ENCODE data around the gene GPR132. TPM values are rescaled to one million over a fixed set of nuclear protein-coding genes. Genes with fewer than 3 reads are reported as not detected.

Gene GPR132
- polyA plus RNA-seq, 1 donor (not counting 4 experiments of a cell fraction or from before 2014, with no cell fraction given): not detected

DNA sequence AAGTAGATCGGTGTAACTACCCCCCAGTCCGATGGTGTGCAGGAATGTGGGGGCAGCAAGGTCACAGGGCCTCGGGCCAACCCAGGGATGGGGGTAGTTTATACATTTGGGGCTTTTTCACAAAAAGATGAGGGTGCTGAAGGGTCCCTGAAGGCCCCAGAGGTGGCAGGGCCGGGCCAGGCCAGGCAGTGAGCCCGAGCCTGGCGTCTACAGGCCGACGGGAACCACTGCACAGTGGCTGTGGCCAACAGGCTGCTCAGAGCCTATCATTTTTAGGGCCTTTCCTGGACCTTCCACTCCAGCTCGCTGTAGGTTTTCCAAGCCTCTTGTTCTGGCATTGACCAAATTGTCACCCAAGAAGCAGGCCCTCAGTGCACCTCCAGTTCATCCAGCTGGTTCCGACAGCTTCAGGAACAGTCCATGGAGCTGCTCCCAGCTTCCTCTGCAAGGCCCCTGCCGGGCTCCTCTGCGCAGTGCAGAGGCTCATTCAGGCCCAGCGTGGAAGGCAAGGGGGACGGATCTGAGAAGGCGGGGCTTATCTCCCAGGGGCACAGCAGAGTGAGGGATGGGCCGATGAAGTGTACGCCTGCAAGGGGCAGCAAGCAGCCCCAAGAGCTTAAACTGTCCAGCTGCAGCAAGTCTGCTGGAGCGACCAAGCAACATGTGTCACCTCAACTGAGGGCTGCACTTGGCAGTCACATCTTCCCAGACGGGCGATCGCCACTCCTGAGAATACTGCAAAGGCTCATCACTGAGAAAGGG lies 58.2 kb downstream of the GPR132 start:
- no peaks in the 10 kb centered on the region for H3K9me3 ChIP-seq (ENCODE audit: control insufficient read depth, low read depth, low read length)
- H3K27me3 ChIP-seq (ENCODE audit: control insufficient read depth, extremely low read depth, insufficient read depth, low read length): no peaks in the 10 kb centered on the region
- dilution Hi-C loops (cut with MboI; ENCODE audit: extremely low pct_ligation_motif_present, low sequenced_read_pairs): no loop called here
- H3K9me1 ChIP-seq (ENCODE audit: control insufficient read depth, extremely low read depth, insufficient read depth, low read length): no peaks in the 10 kb centered on the region
- peaks cover 62% of the 10 kb centered on the region for H3K79me2 ChIP-seq (ENCODE audit: control insufficient read depth, insufficient read depth, low read length)
- no peak overlapping the region for H3K4me2 ChIP-seq (ENCODE audit: control insufficient read depth, extremely low read depth, insufficient read depth, low read depth, low read length)
- DNase-seq (ENCODE audit: low read depth, low spot score) (no peak), FAIRE-seq (no peak)
- H3K27ac ChIP-seq (ENCODE audit: control insufficient read depth, insufficient read depth, low read length): no peak overlapping the region
- peaks cover 21 to 30% of the 10 kb centered on the region in 2 experiments for H3K36me3 ChIP-seq (ENCODE audit: control insufficient read depth in 2 of 2, extremely low read depth in 1 of 2, insufficient read depth in 2 of 2, low read length in 2 of 2)
- TF ChIP-seq EZH2 (IDR thresholded peaks at IDR 0.05; ENCODE audit: low read length): no peak
- TF ChIP-seq, protein P1, sequence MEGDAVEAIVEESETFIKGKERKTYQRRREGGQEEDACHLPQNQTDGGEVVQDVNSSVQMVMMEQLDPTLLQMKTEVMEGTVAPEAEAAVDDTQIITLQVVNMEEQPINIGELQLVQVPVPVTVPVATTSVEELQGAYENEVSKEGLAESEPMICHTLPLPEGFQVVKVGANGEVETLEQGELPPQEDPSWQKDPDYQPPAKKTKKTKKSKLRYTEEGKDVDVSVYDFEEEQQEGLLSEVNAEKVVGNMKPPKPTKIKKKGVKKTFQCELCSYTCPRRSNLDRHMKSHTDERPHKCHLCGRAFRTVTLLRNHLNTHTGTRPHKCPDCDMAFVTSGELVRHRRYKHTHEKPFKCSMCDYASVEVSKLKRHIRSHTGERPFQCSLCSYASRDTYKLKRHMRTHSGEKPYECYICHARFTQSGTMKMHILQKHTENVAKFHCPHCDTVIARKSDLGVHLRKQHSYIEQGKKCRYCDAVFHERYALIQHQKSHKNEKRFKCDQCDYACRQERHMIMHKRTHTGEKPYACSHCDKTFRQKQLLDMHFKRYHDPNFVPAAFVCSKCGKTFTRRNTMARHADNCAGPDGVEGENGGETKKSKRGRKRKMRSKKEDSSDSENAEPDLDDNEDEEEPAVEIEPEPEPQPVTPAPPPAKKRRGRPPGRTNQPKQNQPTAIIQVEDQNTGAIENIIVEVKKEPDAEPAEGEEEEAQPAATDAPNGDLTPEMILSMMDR (optimal IDR thresholded peaks at IDR 0.05 in 1 of 3, IDR thresholded peaks at IDR 0.05 in 1 of 3, conservative IDR thresholded peaks at IDR 0.05 in 1 of 3; ENCODE audit: extremely low read depth in 1 of 3, insufficient read depth in 2 of 3, low read length in 3 of 3): no peak
- no peaks in the 10 kb centered on the region for H3K4me1 ChIP-seq (ENCODE audit: control insufficient read depth, extremely low read depth, insufficient read depth, low read length)
- no peak overlapping the region for H2AFZ ChIP-seq (ENCODE audit: control insufficient read depth, low read length)
- H4K20me1 ChIP-seq (ENCODE audit: control insufficient read depth, extremely low read depth, insufficient read depth, low read length): peaks cover 17% of the 10 kb centered on the region
- no peak overlapping the region for H3K4me3 ChIP-seq (ENCODE audit: control insufficient read depth in 2 of 3, extremely low read depth in 1 of 3, insufficient read depth in 2 of 3, low read depth in 1 of 3, low read length in 3 of 3)
- H3K9ac ChIP-seq (ENCODE audit: control insufficient read depth, extremely low read depth, insufficient read depth, low read length): no peak overlapping the region

DNA sequence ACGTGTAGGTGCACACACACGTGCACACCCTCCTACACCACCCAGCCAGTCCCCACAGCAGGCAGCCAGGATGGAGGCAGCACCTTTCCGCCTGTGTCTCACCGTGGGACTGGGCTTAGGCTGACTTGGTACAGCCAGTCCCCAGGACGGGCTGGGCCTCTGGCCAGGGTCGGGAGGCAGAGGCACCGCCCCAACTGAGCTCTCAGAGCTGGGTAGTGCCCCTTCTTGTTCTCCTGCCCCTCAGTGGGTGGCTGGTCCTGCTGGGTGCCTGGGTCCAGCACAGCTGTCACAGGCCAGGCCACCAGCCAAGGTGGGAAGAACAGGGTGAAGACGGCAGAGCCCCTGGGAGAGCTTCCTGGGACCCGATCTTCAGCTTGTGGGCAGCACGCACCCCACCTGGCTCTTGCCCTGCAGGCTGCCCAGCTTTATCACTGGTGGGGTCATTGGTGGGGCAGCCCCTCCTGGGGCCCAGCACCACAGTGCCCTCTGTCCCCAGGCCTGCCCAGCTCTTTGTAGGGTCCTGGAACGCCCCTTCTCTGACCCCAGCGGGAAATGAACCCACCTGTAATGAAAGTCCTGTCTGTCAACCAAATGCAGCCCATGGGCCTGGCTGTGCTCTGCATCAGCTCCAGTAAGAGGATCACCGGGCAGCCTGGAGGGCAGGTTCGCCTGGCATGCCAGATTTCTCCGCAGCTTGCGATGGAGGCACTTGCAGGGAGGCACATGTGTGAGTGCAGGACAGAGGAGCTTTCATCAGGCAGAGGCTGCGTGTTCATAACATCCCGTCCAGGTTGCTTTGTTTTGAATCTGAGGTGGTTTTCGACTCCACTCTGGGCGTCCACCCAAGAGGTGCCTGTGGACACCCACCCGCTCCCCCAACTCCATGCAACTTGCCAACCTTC lies 59.0 kb downstream of the GPR132 start:
- no peaks in the 10 kb centered on the region for H3K9me3 ChIP-seq (ENCODE audit: control insufficient read depth, low read depth, low read length)
- peaks cover 10% of the 10 kb centered on the region for H4K20me1 ChIP-seq (ENCODE audit: control insufficient read depth, extremely low read depth, insufficient read depth, low read length)
- no peak for DNase-seq (ENCODE audit: low read depth, low spot score)
- H3K27me3 ChIP-seq (ENCODE audit: control insufficient read depth, extremely low read depth, insufficient read depth, low read length): no peaks in the 10 kb centered on the region
- FAIRE-seq: no peak
- no peaks in the 10 kb centered on the region for H3K4me1 ChIP-seq (ENCODE audit: control insufficient read depth, extremely low read depth, insufficient read depth, low read length)
- no peaks in the 10 kb centered on the region for H3K9me1 ChIP-seq (ENCODE audit: control insufficient read depth, extremely low read depth, insufficient read depth, low read length)
- no peak overlapping the region for H3K4me2 ChIP-seq (ENCODE audit: control insufficient read depth, extremely low read depth, insufficient read depth, low read depth, low read length)
- dilution Hi-C loops (cut with MboI; ENCODE audit: extremely low pct_ligation_motif_present, low sequenced_read_pairs): no loop called here
- peaks cover 56% of the 10 kb centered on the region for H3K79me2 ChIP-seq (ENCODE audit: control insufficient read depth, insufficient read depth, low read length)
- H3K27ac ChIP-seq (ENCODE audit: control insufficient read depth, insufficient read depth, low read length): no peak overlapping the region
- TF ChIP-seq, protein P1 (optimal IDR thresholded peaks at IDR 0.05 in 1 of 3, IDR thresholded peaks at IDR 0.05 in 1 of 3, conservative IDR thresholded peaks at IDR 0.05 in 1 of 3; ENCODE audit: extremely low read depth in 1 of 3, insufficient read depth in 2 of 3, low read length in 3 of 3): no peak
- TF ChIP-seq EZH2 (IDR thresholded peaks at IDR 0.05; ENCODE audit: low read length): no peak
- peaks cover 14 to 22% of the 10 kb centered on the region in 2 experiments for H3K36me3 ChIP-seq (ENCODE audit: control insufficient read depth in 2 of 2, extremely low read depth in 1 of 2, insufficient read depth in 2 of 2, low read length in 2 of 2)
- H3K4me3 ChIP-seq (ENCODE audit: control insufficient read depth in 2 of 3, extremely low read depth in 1 of 3, insufficient read depth in 2 of 3, low read depth in 1 of 3, low read length in 3 of 3): no peak overlapping the region
- H2AFZ ChIP-seq (ENCODE audit: control insufficient read depth, low read length): no peak overlapping the region
- no peak overlapping the region for H3K9ac ChIP-seq (ENCODE audit: control insufficient read depth, extremely low read depth, insufficient read depth, low read length)
